OCI-LY1 (cell line): ENCODE data around the gene PROK2.

Experiments used
- H2AFZ ChIP-seq: fragments of 200-600 bp; sonication (generic), shearing (Covaris generic); 2 replicates; pipeline ENCODE4 v1.6.0; 2014; ENCODE audit warnings: antibody characterized with exemption, mild to moderate bottlenecking, low read length
- H3F3A ChIP-seq: fragments of 200-600 bp; sonication (generic), shearing (Covaris generic); 2 replicates; pipeline ENCODE4 v1.6.0; 2014; ENCODE audit warnings: mild to moderate bottlenecking, antibody characterized with exemption, low read length, moderate library complexity; ENCODE audit not compliant: insufficient read depth
- H3K27ac ChIP-seq: fragments of 200-600 bp; sonication (generic); 2 replicates; pipeline ENCODE4 v1.5.1; 2014; ENCODE audit warnings: low read length, mixed run types, mild to moderate bottlenecking, low read depth; ENCODE audit not compliant: poor library complexity, severe bottlenecking
- H3K27me3 ChIP-seq: fragments of 200-600 bp; sonication (generic); 2 replicates; pipeline ENCODE4 v1.6.0; 2014; ENCODE audit warnings: antibody characterized with exemption, mild to moderate bottlenecking, low read length, moderate library complexity; ENCODE audit not compliant: insufficient read depth
- H3K36me3 ChIP-seq: fragments of 200-600 bp; sonication (generic); 2 replicates; pipeline ENCODE4 v1.6.1; 2014; ENCODE audit warnings: mild to moderate bottlenecking, antibody characterized with exemption, low read length, moderate library complexity, mixed read lengths; ENCODE audit not compliant: insufficient read depth
- H3K4me1 ChIP-seq: fragments of 200-600 bp; sonication (generic); 2 replicates; pipeline ENCODE4 v1.5.1; 2014; ENCODE audit warnings: mild to moderate bottlenecking, low read length, moderate library complexity; ENCODE audit not compliant: insufficient read depth, severe bottlenecking
- H3K4me2 ChIP-seq: fragments of 200-600 bp; sonication (generic), shearing (Covaris generic); 2 replicates; pipeline ENCODE4 v1.6.1; 2014; ENCODE audit warnings: low read length
- H3K4me3 ChIP-seq: fragments of 200-600 bp; sonication (generic); 2 replicates; pipeline ENCODE4 v1.5.1; 2014; ENCODE audit warnings: low read length, low read depth, mild to moderate bottlenecking, mixed read lengths; ENCODE audit not compliant: poor library complexity, severe bottlenecking
- H3K79me2 ChIP-seq: fragments of 200-600 bp; shearing (Covaris generic); 2 replicates; pipeline ENCODE4 v1.6.1; 2016; ENCODE audit warnings: mixed run types, low read length, mixed read lengths; ENCODE audit not compliant: insufficient read depth
- H3K9ac ChIP-seq: fragments of 200-600 bp; sonication (generic), shearing (Covaris generic); 2 replicates; pipeline ENCODE4 v1.6.1; 2014; ENCODE audit warnings: mild to moderate bottlenecking, low read length, mixed read lengths
- H3K9me2 ChIP-seq: fragments of 200-600 bp; sonication (generic), shearing (Covaris generic); 2 replicates; pipeline ENCODE4 v1.6.1; 2014; ENCODE audit warnings: low read depth, mild to moderate bottlenecking, low read length, mixed read lengths
- H3K9me3 ChIP-seq: fragments of 200-600 bp; shearing (Covaris generic); 2 replicates; pipeline ENCODE4 v1.6.1; 2014; ENCODE audit warnings: low read length, mixed read lengths
- H4K20me1 ChIP-seq: fragments of 200-600 bp; sonication (generic), shearing (Covaris generic); 2 replicates; pipeline ENCODE4 v1.6.0; 2016; ENCODE audit warnings: mild to moderate bottlenecking, low read length; ENCODE audit not compliant: insufficient read depth
- EZH2 ChIP-seq: fragments of 200-600 bp; sonication (generic), shearing (Covaris generic); IDR thresholded peaks from 2 replicates; pipeline ENCODE4 v1.8.0; 2017; ENCODE audit warnings: borderline replicate concordance, mixed run types, mild to moderate bottlenecking, antibody characterized with exemption, low read length, moderate library complexity, mixed read lengths
- TF ChIP-seq, protein P1 (sequence below): fragments of 200-600 bp; sonication (generic), shearing (Covaris generic); IDR thresholded peaks from 2 replicates; pipeline ENCODE4 v1.5.1; 2017; ENCODE audit warnings: mild to moderate bottlenecking, antibody characterized with exemption, low read length, moderate library complexity, mixed read lengths

The PROK2 gene

DNA sequence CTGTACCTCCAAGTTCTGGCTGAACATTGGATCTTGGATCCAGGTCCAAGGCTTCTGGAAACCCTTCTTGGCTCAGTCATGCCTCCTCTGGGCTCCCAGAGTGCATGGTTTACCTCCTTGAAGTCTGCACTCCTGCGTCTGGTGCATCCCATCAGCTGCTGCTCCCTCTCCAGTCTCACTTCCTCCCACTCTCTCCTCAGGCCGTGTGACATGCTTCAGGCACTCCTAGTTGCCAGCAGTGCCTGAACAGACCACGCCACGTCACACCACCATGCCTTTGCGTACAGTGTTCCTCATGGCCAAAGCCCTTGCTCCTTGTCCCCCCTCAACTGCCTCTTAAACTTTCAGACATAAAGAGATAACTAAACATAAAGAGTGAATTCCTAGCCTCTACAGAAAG lies 25.5 kb downstream of the PROK2 start:
- Histone ChIP-seq H4K20me1 (no peaks in the 10 kb centered on the region), H3F3A (no peaks in the 10 kb centered on the region), H3K4me2 (no peak overlapping the region), H3K9me3 (no peaks in the 10 kb centered on the region), H3K4me3 (no peak overlapping the region), H3K9ac (no peak overlapping the region), H3K36me3 (no peaks in the 10 kb centered on the region), H3K27me3 (no peaks in the 10 kb centered on the region), H2AFZ (no peak overlapping the region), H3K9me2 (no peaks in the 10 kb centered on the region), H3K79me2 (no peaks in the 10 kb centered on the region), H3K4me1 (no peaks in the 10 kb centered on the region), H3K27ac (no peak overlapping the region)
- TF ChIP-seq, protein P1, sequence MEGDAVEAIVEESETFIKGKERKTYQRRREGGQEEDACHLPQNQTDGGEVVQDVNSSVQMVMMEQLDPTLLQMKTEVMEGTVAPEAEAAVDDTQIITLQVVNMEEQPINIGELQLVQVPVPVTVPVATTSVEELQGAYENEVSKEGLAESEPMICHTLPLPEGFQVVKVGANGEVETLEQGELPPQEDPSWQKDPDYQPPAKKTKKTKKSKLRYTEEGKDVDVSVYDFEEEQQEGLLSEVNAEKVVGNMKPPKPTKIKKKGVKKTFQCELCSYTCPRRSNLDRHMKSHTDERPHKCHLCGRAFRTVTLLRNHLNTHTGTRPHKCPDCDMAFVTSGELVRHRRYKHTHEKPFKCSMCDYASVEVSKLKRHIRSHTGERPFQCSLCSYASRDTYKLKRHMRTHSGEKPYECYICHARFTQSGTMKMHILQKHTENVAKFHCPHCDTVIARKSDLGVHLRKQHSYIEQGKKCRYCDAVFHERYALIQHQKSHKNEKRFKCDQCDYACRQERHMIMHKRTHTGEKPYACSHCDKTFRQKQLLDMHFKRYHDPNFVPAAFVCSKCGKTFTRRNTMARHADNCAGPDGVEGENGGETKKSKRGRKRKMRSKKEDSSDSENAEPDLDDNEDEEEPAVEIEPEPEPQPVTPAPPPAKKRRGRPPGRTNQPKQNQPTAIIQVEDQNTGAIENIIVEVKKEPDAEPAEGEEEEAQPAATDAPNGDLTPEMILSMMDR: no peak
- no peak for TF ChIP-seq EZH2

- H3K27ac ChIP-seq: no peak overlapping the region
- H3F3A ChIP-seq: no peaks in the 10 kb centered on the region
- no peaks in the 10 kb centered on the region for H3K36me3 ChIP-seq
- no peaks in the 10 kb centered on the region for H3K27me3 ChIP-seq
- TF ChIP-seq, protein P1: no peak
- no peak for TF ChIP-seq EZH2
- H3K79me2 ChIP-seq: no peaks in the 10 kb centered on the region
- H2AFZ ChIP-seq: no peak overlapping the region
- no peaks in the 10 kb centered on the region for H3K9me2 ChIP-seq
- no peak overlapping the region for H3K4me3 ChIP-seq
- no peaks in the 10 kb centered on the region for H3K4me1 ChIP-seq
- H3K9ac ChIP-seq: no peak overlapping the region
- H3K4me2 ChIP-seq: no peak overlapping the region
- no peaks in the 10 kb centered on the region for H3K9me3 ChIP-seq
- H4K20me1 ChIP-seq: no peaks in the 10 kb centered on the region
Measured at GRCh38 chr3:71758091-71758490, 26.9 kb downstream of the PROK2 start.

GRCh38 chr3:71754610-71755253 lies 30.2 kb downstream of the PROK2 start:
- H3K4me2 ChIP-seq: no peak overlapping the region
- no peaks in the 10 kb centered on the region for H3K4me1 ChIP-seq
- no peaks in the 10 kb centered on the region for H3K36me3 ChIP-seq
- no peaks in the 10 kb centered on the region for H3K27me3 ChIP-seq
- no peak overlapping the region for H2AFZ ChIP-seq
- H3K9ac ChIP-seq: no peak overlapping the region
- H3K79me2 ChIP-seq: no peaks in the 10 kb centered on the region
- H3K27ac ChIP-seq: no peak overlapping the region
- TF ChIP-seq EZH2: no peak
- TF ChIP-seq, protein P1: no peak
- no peaks in the 10 kb centered on the region for H3F3A ChIP-seq
- H4K20me1 ChIP-seq: no peaks in the 10 kb centered on the region
- no peaks in the 10 kb centered on the region for H3K9me3 ChIP-seq
- no peaks in the 10 kb centered on the region for H3K9me2 ChIP-seq
- H3K4me3 ChIP-seq: no peak overlapping the region
